HUES6 (cell line): ENCODE results near the gene PFKFB4.
"Not testable (repeated sequence)": the region's sequence is repeated elsewhere in the genome, so short reads cannot be mapped to it uniquely, and the experiment has no call there.

Experiments used
- H3K27ac ChIP-seq: 2 replicates; pipeline ENCODE4 v1.7.0; 2013; ENCODE audit warnings: low read depth, mild to moderate bottlenecking, low read length, inconsistent platforms
- H3K27me3 ChIP-seq: 2 replicates; pipeline ENCODE4 v1.6.1; 2013; ENCODE audit warnings: low read length; ENCODE audit not compliant: control insufficient read depth, insufficient read depth
- H3K36me3 ChIP-seq: 2 replicates; pipeline ENCODE4 v1.6.1; 2013; ENCODE audit warnings: low read length; ENCODE audit not compliant: control insufficient read depth, insufficient read depth
- H3K4me1 ChIP-seq: 2 replicates; pipeline ENCODE4 v1.6.1; 2013; ENCODE audit warnings: low read length; ENCODE audit not compliant: control insufficient read depth, insufficient read depth
- H3K4me3 ChIP-seq: 2 replicates; pipeline ENCODE4 v1.5.1; 2013; ENCODE audit warnings: low read depth, low read length
- H3K9ac ChIP-seq: one replicate; pipeline ENCODE4 v1.6.1; 2013; ENCODE audit warnings: mild to moderate bottlenecking, low read length
- H3K9me3 ChIP-seq: 2 replicates; pipeline ENCODE4 v1.6.1; 2013; ENCODE audit warnings: low read depth, low read length; ENCODE audit not compliant: control insufficient read depth, insufficient read depth

Gene PFKFB4

GRCh38 chr3:48546203-48546829, 10.3 kb downstream of the PFKFB4 start:
- no peaks in the 10 kb centered on the region; the same call in 1 of the 2 replicates for H3K4me1 ChIP-seq
- H3K27me3 ChIP-seq: no peaks in the 10 kb centered on the region

GRCh38 chr3:48544141-48544540, 12.5 kb downstream of the PFKFB4 start:
- no peak overlapping the region for H3K27ac ChIP-seq
- H3K4me1 ChIP-seq: no peaks in the 10 kb centered on the region; the same call in 1 of the 2 replicates
- H3K36me3 ChIP-seq: peaks cover 60% of the 10 kb centered on the region
- H3K9me3 ChIP-seq: no peaks in the 10 kb centered on the region
- no peaks in the 10 kb centered on the region for H3K27me3 ChIP-seq
- H3K4me3 ChIP-seq: no peak overlapping the region
- no peak overlapping the region for H3K9ac ChIP-seq

More at GRCh38 chr3:48546203-48546829, 10.3 kb downstream of the PFKFB4 start:
- H3K9me3 ChIP-seq: no peaks in the 10 kb centered on the region
- no peak overlapping the region for H3K4me3 ChIP-seq
- H3K9ac ChIP-seq: no peak overlapping the region
- no peak overlapping the region for H3K27ac ChIP-seq
- peaks cover 57% of the 10 kb centered on the region for H3K36me3 ChIP-seq

GRCh38 chr3:48543271-48543866, 13.2 kb downstream of the PFKFB4 start:
- H3K9me3 ChIP-seq: no peaks in the 10 kb centered on the region
- H3K4me3 ChIP-seq: no peak overlapping the region
- no peaks in the 10 kb centered on the region for H3K27me3 ChIP-seq
- no peak overlapping the region for H3K9ac ChIP-seq
- H3K4me1 ChIP-seq: no peaks in the 10 kb centered on the region
- H3K36me3 ChIP-seq: peaks cover 64% of the 10 kb centered on the region
- H3K27ac ChIP-seq: no peak overlapping the region

GRCh38 chr3:48538451-48538850, 18.2 kb downstream of the PFKFB4 start:
- no peak overlapping the region for H3K4me3 ChIP-seq
- H3K27ac ChIP-seq: no peak overlapping the region
- H3K9me3 ChIP-seq: no peaks in the 10 kb centered on the region
- H3K9ac ChIP-seq: no peak overlapping the region
- H3K4me1 ChIP-seq: no peaks in the 10 kb centered on the region
- H3K36me3 ChIP-seq: peaks cover 80% of the 10 kb centered on the region
- H3K27me3 ChIP-seq: no peaks in the 10 kb centered on the region

GRCh38 chr3:48536785-48537184, 19.8 kb downstream of the PFKFB4 start:
- H3K27me3 ChIP-seq: no peaks in the 10 kb centered on the region
- H3K9ac ChIP-seq: no peak overlapping the region
- H3K4me1 ChIP-seq: no peaks in the 10 kb centered on the region
- no peaks in the 10 kb centered on the region for H3K9me3 ChIP-seq
- H3K4me3 ChIP-seq: no peak overlapping the region
- no peak overlapping the region for H3K27ac ChIP-seq
- H3K36me3 ChIP-seq: peaks cover 81% of the 10 kb centered on the region

GRCh38 chr3:48536116-48536515, 20.5 kb downstream of the PFKFB4 start:
- Histone ChIP-seq H3K4me1 (no peaks in the 10 kb centered on the region), H3K27ac (no peak overlapping the region)

GRCh38 chr3:48535578-48535977, 21.0 kb downstream of the PFKFB4 start:
- no peak overlapping the region for H3K27ac ChIP-seq
- H3K27me3 ChIP-seq: no peaks in the 10 kb centered on the region
- no peak overlapping the region for H3K4me3 ChIP-seq
- H3K4me1 ChIP-seq: no peaks in the 10 kb centered on the region
- H3K9ac ChIP-seq: no peak overlapping the region
- peaks cover 84% of the 10 kb centered on the region for H3K36me3 ChIP-seq
- H3K9me3 ChIP-seq: no peaks in the 10 kb centered on the region

More at GRCh38 chr3:48536116-48536515, 20.5 kb downstream of the PFKFB4 start:
- Histone ChIP-seq H3K9ac (no peak overlapping the region), H3K27me3 (no peaks in the 10 kb centered on the region), H3K4me3 (no peak overlapping the region), H3K36me3 (peaks cover 81% of the 10 kb centered on the region), H3K9me3 (no peaks in the 10 kb centered on the region)

- H3K4me3 ChIP-seq: no peak overlapping the region
- H3K27me3 ChIP-seq: no peaks in the 10 kb centered on the region
- peaks cover 82% of the 10 kb centered on the region for H3K36me3 ChIP-seq
- H3K27ac ChIP-seq: no peak overlapping the region
- H3K9ac ChIP-seq: no peak overlapping the region
- H3K9me3 ChIP-seq: no peaks in the 10 kb centered on the region
- H3K4me1 ChIP-seq: no peaks in the 10 kb centered on the region
Measured at GRCh38 chr3:48532977-48533337, 23.6 kb downstream of the PFKFB4 start.

GRCh38 chr3:48532271-48532976, 24.2 kb downstream of the PFKFB4 start:
- Histone ChIP-seq H3K4me1 (no peaks in the 10 kb centered on the region), H3K36me3 (peaks cover 80% of the 10 kb centered on the region), H3K9me3 (no peaks in the 10 kb centered on the region), H3K9ac (no peak overlapping the region), H3K27ac (no peak overlapping the region), H3K4me3 (no peak overlapping the region), H3K27me3 (no peaks in the 10 kb centered on the region)

GRCh38 chr3:48530701-48531100, 25.9 kb downstream of the PFKFB4 start:
- H3K9ac ChIP-seq, H3K4me1 ChIP-seq, H3K9me3 ChIP-seq, H3K27ac ChIP-seq, H3K4me3 ChIP-seq, H3K27me3 ChIP-seq: not testable (repeated sequence)
- peaks cover 72% of the 10 kb centered on the region for H3K36me3 ChIP-seq

- no peak overlapping the region for H3K9ac ChIP-seq
- H3K4me3 ChIP-seq: no peak overlapping the region
- H3K36me3 ChIP-seq: peaks cover 72% of the 10 kb centered on the region
- H3K9me3 ChIP-seq: no peaks in the 10 kb centered on the region
- H3K4me1 ChIP-seq: no peaks in the 10 kb centered on the region
- H3K27ac ChIP-seq: no peak overlapping the region
- H3K27me3 ChIP-seq: no peaks in the 10 kb centered on the region
Measured at GRCh38 chr3:48528754-48529153, 27.8 kb downstream of the PFKFB4 start.
